H1 (cell line): ENCODE results near the gene RAB34. TPM values are rescaled to one million over a fixed set of nuclear protein-coding genes. Genes with fewer than 3 reads are reported as not detected.

Source experiments
- CTCF ChIA-PET: fragments of 300-600 bp; sonication (Branson Sonifier 250); formaldehyde crosslinking; loops from one replicate; lab custom pipeline; 2021; ENCODE audit not compliant: partially characterized antibody; lab: Charles Lee
- POLR2A ChIA-PET: fragments of 300-600 bp; sonication (Branson Sonifier 250); formaldehyde crosslinking; loops from one replicate; lab custom pipeline; 2021; ENCODE audit warnings: inconsistent platforms; ENCODE audit not compliant: partially characterized antibody; lab: Charles Lee
- DNase-seq, 2 experiments: peaks; one replicate each; pipeline versions ENCODE4 v3.0.0 to v3.0.0-alpha.2; 2010 to 2022; ENCODE audit warnings: low spot score in 2 of 2, low read depth in 1 of 2, mixed read lengths in 1 of 2
- FAIRE-seq: peaks from 2 replicates; lab custom pipeline; 2011; peaks lifted over from hg19 to GRCh38; lab: Jason Lieb, UNC
- H2AFZ ChIP-seq: 2 replicates; pipeline ENCODE4 v1.8.1; 2012; ENCODE audit warnings: low read length, inconsistent platforms
- H2AK5ac ChIP-seq: 2 replicates; pipeline ENCODE4 v1.6.1; 2013; ENCODE audit warnings: low read depth, low read length
- H2BK120ac ChIP-seq: replicated peaks from 2 replicates; pipeline ENCODE3; 2013; ENCODE audit warnings: low read depth, low read length, inconsistent platforms
- H2BK12ac ChIP-seq: 2 replicates; pipeline ENCODE4 v1.6.1; 2013; ENCODE audit warnings: low read depth, low read length
- H2BK15ac ChIP-seq: 2 replicates; pipeline ENCODE4 v1.6.1; 2013; ENCODE audit warnings: low read length
- H2BK20ac ChIP-seq: 2 replicates; pipeline ENCODE4 v1.6.1; 2013; ENCODE audit warnings: low read length
- H2BK5ac ChIP-seq: 2 replicates; pipeline ENCODE4 v1.6.1; 2013; ENCODE audit warnings: low read depth, low read length
- H3K14ac ChIP-seq: 2 replicates; pipeline ENCODE4 v1.6.1; 2013; ENCODE audit warnings: inconsistent platforms; ENCODE audit not compliant: insufficient read length
- H3K18ac ChIP-seq: 2 replicates; pipeline ENCODE4 v1.6.1; 2013; ENCODE audit warnings: low read length; ENCODE audit errors: extremely low read depth
- H3K23ac ChIP-seq: 2 replicates; pipeline ENCODE4 v1.6.1; 2013; ENCODE audit warnings: inconsistent platforms; ENCODE audit not compliant: insufficient read length
- H3K23me2 ChIP-seq: 2 replicates; pipeline ENCODE4 v1.6.1; 2013; ENCODE audit warnings: low read depth, low read length
- H3K27ac ChIP-seq: 2 replicates; pipeline ENCODE4 v1.6.1; 2011; ENCODE audit warnings: low read depth, low read length, inconsistent platforms
- H3K27me3 ChIP-seq, 4 experiments: replicated peaks in 1 of 4; 1 replicate in 1 of 4; 2 replicates in 3 of 4; pipeline versions ENCODE4 v1.6.1 to v1.8.1; 2011 to 2013; ENCODE audit warnings: low read length in 3 of 4, mild to moderate bottlenecking in 3 of 4, inconsistent platforms in 2 of 4, mixed read lengths in 2 of 4, moderate library complexity in 1 of 4; ENCODE audit not compliant: control insufficient read depth in 3 of 4, insufficient read depth in 3 of 4; ENCODE audit errors: extremely low read depth in 1 of 4
- H3K36me3 ChIP-seq, 4 experiments: 2 replicates each; pipeline versions ENCODE4 v1.6.1 to v1.8.1; 2011 to 2013; ENCODE audit warnings: mild to moderate bottlenecking in 4 of 4, low read length in 3 of 4, moderate library complexity in 2 of 4, control low read depth in 1 of 4, inconsistent platforms in 1 of 4; ENCODE audit not compliant: insufficient read depth in 4 of 4, control insufficient read depth in 2 of 4
- H3K4ac ChIP-seq: replicated peaks from 2 replicates; pipeline ENCODE3; 2013; ENCODE audit warnings: low read length, low read depth, mixed read lengths, inconsistent platforms; ENCODE audit not compliant: insufficient read length
- H3K4me1 ChIP-seq, 4 experiments: replicated peaks in 1 of 4; 1 replicate in 1 of 4; 2 replicates in 3 of 4; pipeline versions ENCODE4 v1.6.1 to v1.8.1; 2011 to 2013; ENCODE audit warnings: low read length in 3 of 4, inconsistent platforms in 2 of 4, mixed read lengths in 1 of 4; ENCODE audit not compliant: insufficient read depth in 4 of 4, control insufficient read depth in 3 of 4
- H3K4me2 ChIP-seq, 2 experiments: 2 replicates each; pipeline versions ENCODE4 v1.6.1 to v1.8.1; 2011 to 2013; ENCODE audit warnings: low read depth in 2 of 2, low read length in 2 of 2, control low read depth in 1 of 2, inconsistent platforms in 1 of 2, mild to moderate bottlenecking in 1 of 2; ENCODE audit not compliant: insufficient read depth in 1 of 2
- H3K4me3 ChIP-seq, 4 experiments: fragments of 200-600, 300-600 bp in 1 of 4; sonication (generic), shearing (Covaris generic), sonication (Bioruptor Twin) in 1 of 4; 2 replicates each; pipeline versions ENCODE4 v1.5.1 to v1.8.1; 2011 to 2016; ENCODE audit warnings: low read length in 4 of 4, low read depth in 3 of 4, control low read depth in 2 of 4, inconsistent platforms in 2 of 4, mild to moderate bottlenecking in 2 of 4, mixed read lengths in 1 of 4, moderate library complexity in 1 of 4; ENCODE audit not compliant: insufficient read depth in 2 of 4; ENCODE audit errors: extremely low read depth in 1 of 4
- H3K56ac ChIP-seq: replicated peaks from 2 replicates; pipeline ENCODE3; 2013; ENCODE audit warnings: low read depth, mild to moderate bottlenecking, mixed read lengths, low read length, inconsistent platforms; ENCODE audit not compliant: insufficient read length
- H3K79me1 ChIP-seq: 2 replicates; pipeline ENCODE4 v1.6.1; 2013; ENCODE audit warnings: low read depth, low read length, control low read depth
- H3K79me2 ChIP-seq, 2 experiments: 2 replicates each; pipeline versions ENCODE4 v1.6.1 to v1.8.1; 2012 to 2013; ENCODE audit warnings: low read length in 2 of 2, mild to moderate bottlenecking in 2 of 2, inconsistent platforms in 1 of 2; ENCODE audit not compliant: insufficient read depth in 2 of 2, control insufficient read depth in 1 of 2
- H3K9ac ChIP-seq, 4 experiments: replicated peaks in 1 of 4; 1 replicate in 1 of 4; 2 replicates in 3 of 4; pipeline versions ENCODE4 v1.6.1 to v1.8.1; 2011 to 2013; ENCODE audit warnings: low read depth in 3 of 4, low read length in 3 of 4, control low read depth in 2 of 4, mild to moderate bottlenecking in 2 of 4, moderate library complexity in 2 of 4, inconsistent platforms in 1 of 4; ENCODE audit errors: extremely low read depth in 1 of 4
- H3K9me3 ChIP-seq, 2 experiments: 2 replicates each; pipeline versions ENCODE4 v1.6.1 to v1.8.1; 2012 to 2013; ENCODE audit warnings: mild to moderate bottlenecking in 2 of 2, moderate library complexity in 2 of 2, control low read depth in 1 of 2, inconsistent platforms in 1 of 2, low read depth in 1 of 2, low read length in 1 of 2, mixed read lengths in 1 of 2; ENCODE audit not compliant: insufficient read depth in 2 of 2
- H4K20me1 ChIP-seq, 2 experiments: replicated peaks in 1 of 2; 2 replicates each; pipeline versions ENCODE3 to v1.8.1; 2011 to 2013; ENCODE audit warnings: inconsistent platforms in 2 of 2, low read length in 2 of 2, mild to moderate bottlenecking in 1 of 2; ENCODE audit not compliant: insufficient read depth in 2 of 2, control insufficient read depth in 1 of 2
- H4K5ac ChIP-seq: 2 replicates; pipeline ENCODE4 v1.6.1; 2013; ENCODE audit warnings: low read length, low read depth, mixed read lengths, inconsistent platforms; ENCODE audit not compliant: insufficient read length
- H4K8ac ChIP-seq: 2 replicates; pipeline ENCODE4 v1.8.0; 2013; ENCODE audit warnings: mild to moderate bottlenecking, moderate library complexity, low read length, inconsistent platforms; ENCODE audit not compliant: insufficient read depth; ENCODE audit errors: extremely low read depth
- H4K91ac ChIP-seq: replicated peaks from 2 replicates; pipeline ENCODE3; 2013; ENCODE audit warnings: low read length, mixed read lengths, inconsistent platforms; ENCODE audit not compliant: insufficient read length
- CBX8 ChIP-seq: fragments of 300-800, 300-1000 bp; sonication (generic); IDR thresholded peaks from 2 replicates; pipeline ENCODE4 v1.7.1; 2016; ENCODE audit warnings: low read depth, low read length, borderline replicate concordance
- CREB1 ChIP-seq: IDR thresholded peaks from 2 replicates; pipeline ENCODE4 v1.6.1; 2012; ENCODE audit warnings: inconsistent platforms
- GTF2F1 ChIP-seq: IDR thresholded peaks from 2 replicates; pipeline ENCODE4 v1.6.1; 2012; ENCODE audit warnings: low read depth, low read length, improper control_type of control experiment, borderline replicate concordance
- HDAC2 ChIP-seq, 2 experiments: fragments of 300-600 bp in 1 of 2; sonication (generic) in 1 of 2; IDR thresholded peaks; 2 replicates each; pipeline ENCODE4 v1.6.1; 2011 to 2012; ENCODE audit warnings: low read depth in 2 of 2, low read length in 2 of 2, mild to moderate bottlenecking in 2 of 2, moderate library complexity in 2 of 2, borderline replicate concordance in 1 of 2, inconsistent platforms in 1 of 2
- HDAC6 ChIP-seq: IDR thresholded peaks from one replicate; pipeline ENCODE4 v1.7.1; 2012; ENCODE audit warnings: low read depth, mild to moderate bottlenecking, inconsistent platforms, low read length, moderate library complexity
- RAD21 ChIP-seq, 2 experiments: IDR thresholded peaks in 1 of 2; conservative IDR thresholded peaks in 1 of 2; 2 replicates each; pipeline ENCODE4 v1.6.1; 2011; ENCODE audit warnings: low read depth in 2 of 2, low read length in 2 of 2, improper control_type of control experiment in 1 of 2, inconsistent platforms in 1 of 2, mild to moderate bottlenecking in 1 of 2, moderate library complexity in 1 of 2
- RFX5 ChIP-seq: IDR thresholded peaks from 2 replicates; pipeline ENCODE4 v1.6.1; 2011; ENCODE audit warnings: low read depth, low read length, improper control_type of control experiment, borderline replicate concordance
- RXRA ChIP-seq: IDR thresholded peaks from 2 replicates; pipeline ENCODE4 v1.6.1; 2011; ENCODE audit warnings: low read depth, mild to moderate bottlenecking, low read length, moderate library complexity; ENCODE audit not compliant: insufficient read depth
- SAP30 ChIP-seq: fragments of 300-600 bp; sonication (generic); IDR thresholded peaks from 2 replicates; pipeline ENCODE4 v1.7.1; 2012; ENCODE audit warnings: low read length, moderate library complexity, mild to moderate bottlenecking, inconsistent platforms; ENCODE audit not compliant: insufficient read depth, insufficient replicate concordance
- SIN3A ChIP-seq, 2 experiments: IDR thresholded peaks in 1 of 2; conservative IDR thresholded peaks in 1 of 2; 2 replicates each; pipeline ENCODE4 v1.6.1; 2011 to 2012; ENCODE audit warnings: low read length in 2 of 2, improper control_type of control experiment in 1 of 2, low read depth in 1 of 2, mild to moderate bottlenecking in 1 of 2
- SIRT6 ChIP-seq: IDR thresholded peaks from one replicate; pipeline ENCODE4 v1.7.1; 2012; ENCODE audit warnings: low read length, inconsistent platforms
- TAF1 ChIP-seq: IDR thresholded peaks from 2 replicates; pipeline ENCODE4 v1.6.1; 2011; ENCODE audit warnings: mild to moderate bottlenecking, low read depth, low read length
- WGBS, 2 experiments: shearing (Covaris generic) in 1 of 2; methylation state at CpG; one replicate each; pipeline versions ENCODE4 v1.1.6 to v1.1.7; 2013 to 2015; ENCODE audit warnings: low lambda C conversion rate in 2 of 2, mixed read lengths in 2 of 2, inconsistent platforms in 1 of 2, low coverage in 1 of 2, missing lambda C conversion rate in 1 of 2; ENCODE audit not compliant: insufficient replicate concordance in 2 of 2, insufficient coverage in 1 of 2, insufficient read length in 1 of 2; ENCODE audit errors: extremely low coverage in 1 of 2, missing lambda C conversion rate in 1 of 2; 5-methylcytosine and 5-hydroxymethylcytosine counted together
- polyA plus RNA-seq, 7 experiments: library from polyadenylated mRNA; depleted of rRNA in 3 of 7; stranded (reverse) in 5 of 7; unstranded in 2 of 7; fragments of >200 nt in 5 of 7; fragments of 200-250 nt in 2 of 7; gene quantifications; 1 replicate in 5 of 7; 2 replicates in 1 of 7; 4 replicates in 1 of 7; pipeline versions ENCODE4 v1.2.1 to v1.2.3, GENCODE V29; 2011 to 2013; ENCODE audit warnings: missing spikeins in 2 of 7, mixed read lengths in 2 of 7
- total RNA-seq: library from RNA; stranded (reverse); fragmentation: NEBNext Ultra II Directional; extraction: Animal tissue kit (Norgen Biotek cat#: 25700); gene quantifications from 2 replicates; pipeline ENCODE4 v1.2.1, GENCODE V29; 2021
- TF ChIP-seq, protein P1 (sequence below): IDR thresholded peaks from 2 replicates; pipeline ENCODE4 v1.6.1; 2012; ENCODE audit warnings: inconsistent platforms

Gene RAB34
- total and polyA plus RNA-seq, 2 of the 8 experiments (the other 6 are each of a cell fraction or from before 2014, with no cell fraction given): 237 to 305 TPM

DNA sequence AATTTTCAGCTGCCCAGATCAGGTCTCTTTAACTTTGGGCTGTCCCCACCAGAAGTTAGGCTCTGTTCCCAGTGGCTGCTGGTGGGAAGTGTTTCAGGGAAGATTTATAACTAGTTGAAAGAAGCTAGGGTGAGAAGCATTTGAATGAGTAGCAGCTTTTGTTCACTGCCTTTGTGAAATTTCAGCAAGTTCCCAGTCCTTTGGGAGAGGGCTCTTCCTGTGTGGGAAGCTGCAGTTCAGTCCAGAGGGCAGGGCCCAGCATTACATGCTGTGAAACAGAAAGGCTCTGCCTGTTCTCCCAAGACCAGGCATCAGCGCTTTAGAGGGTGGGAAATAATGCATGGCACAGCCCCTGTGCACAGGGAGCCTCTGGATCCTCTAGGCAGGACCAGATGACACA, 23.8 kb downstream of the RAB34 start:
- H3K4me1 ChIP-seq: no peaks in the 10 kb centered on the region
- no peak overlapping the region for H3K4ac ChIP-seq
- no peaks in the 10 kb centered on the region for H3K27me3 ChIP-seq
- H3K18ac ChIP-seq: no peak overlapping the region
- no peak overlapping the region for H4K8ac ChIP-seq
- H4K91ac ChIP-seq: no peak overlapping the region
- no peak overlapping the region for H2BK5ac ChIP-seq
- H3K4me2 ChIP-seq: no peak overlapping the region
- H2BK120ac ChIP-seq: no peak overlapping the region
- H3K79me1 ChIP-seq: no peaks in the 10 kb centered on the region
- no peak overlapping the region for H2BK15ac ChIP-seq
- no peak overlapping the region for H2BK12ac ChIP-seq
- no peak overlapping the region for H3K27ac ChIP-seq
- no peak overlapping the region for H3K56ac ChIP-seq
- WGBS, 2 experiments: 94% methylated on average over 1 of the region's 1 CpG; no CpG with 5 or more reads in 1 of the 2 experiments
- H2AFZ ChIP-seq: no peak overlapping the region
- H3K23ac ChIP-seq: no peak overlapping the region
- H2BK20ac ChIP-seq: no peak overlapping the region
- H3K9ac ChIP-seq: no peak overlapping the region
- peaks cover 42 to 87% (median 78%) of the 10 kb centered on the region in 4 experiments for H3K36me3 ChIP-seq
- peaks cover 3 to 9% of the 10 kb centered on the region in 2 experiments for H4K20me1 ChIP-seq
- DNase-seq (no peak), FAIRE-seq (no peak)
- H3K23me2 ChIP-seq: no peaks in the 10 kb centered on the region
- no peak overlapping the region for H3K4me3 ChIP-seq
- no peak overlapping the region for H2AK5ac ChIP-seq
- H3K79me2 ChIP-seq: no peaks in the 10 kb centered on the region
- no peak overlapping the region for H4K5ac ChIP-seq
- H3K14ac ChIP-seq: no peak overlapping the region
- POLR2A ChIA-PET: interaction anchor here (1.1 to 6.4 kb wide), 10 partner anchors 10 to 71 kb away, joined by 3 to 47 read pairs (median 8); partner anchors contain the start of genes PROCA1, RPL23A, SDF2 and SUPT6H
- CTCF ChIA-PET: interaction anchor here (0.8 to 1.3 kb wide), 2 partner anchors 47 to 81 kb away, joined by 3 read pairs; no protein-coding TSS in a partner anchor
- H3K9me3 ChIP-seq: no peaks in the 10 kb centered on the region
- TF ChIP-seq SIN3A (conservative IDR thresholded peaks at IDR 0.05 in 1 of 2, IDR thresholded peaks at IDR 0.05 in 1 of 2; ENCODE audit: low read depth in 1 of 2, low read length in 2 of 2) (no peak), SAP30 (no peak), RXRA (no peak), HDAC2 (IDR thresholded peaks at IDR 0.05; ENCODE audit: borderline replicate concordance in 1 of 2, low read depth in 2 of 2, low read length in 2 of 2) (no peak), HDAC6 (no peak), RAD21 (IDR thresholded peaks at IDR 0.05 in 1 of 2, conservative IDR thresholded peaks at IDR 0.05 in 1 of 2; ENCODE audit: low read depth in 2 of 2, low read length in 2 of 2) (no peak), CREB1 (no peak), SIRT6 (no peak), RFX5 (no peak), CBX8 (no peak), GTF2F1 (no peak), TAF1 (no peak)
- TF ChIP-seq, protein P1, sequence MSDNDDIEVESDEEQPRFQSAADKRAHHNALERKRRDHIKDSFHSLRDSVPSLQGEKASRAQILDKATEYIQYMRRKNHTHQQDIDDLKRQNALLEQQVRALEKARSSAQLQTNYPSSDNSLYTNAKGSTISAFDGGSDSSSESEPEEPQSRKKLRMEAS: no peak
